CD4-positive, alpha-beta T cell treated with Interferon gamma for 1 hour (primary cell): ENCODE measurements around the gene NADK2.
A peak's percentile ranks its signal among the peaks of the same experiment; 100 is the strongest.

Source experiments
- DNase-seq: peaks from one replicate; pipeline ENCODE4 v3.0.0-alpha.2; 2020

Gene NADK2

GRCh38 chr5:36246036-36246800 is 4.5 kb upstream of the NADK2 start:
- no peak for DNase-seq

DNA sequence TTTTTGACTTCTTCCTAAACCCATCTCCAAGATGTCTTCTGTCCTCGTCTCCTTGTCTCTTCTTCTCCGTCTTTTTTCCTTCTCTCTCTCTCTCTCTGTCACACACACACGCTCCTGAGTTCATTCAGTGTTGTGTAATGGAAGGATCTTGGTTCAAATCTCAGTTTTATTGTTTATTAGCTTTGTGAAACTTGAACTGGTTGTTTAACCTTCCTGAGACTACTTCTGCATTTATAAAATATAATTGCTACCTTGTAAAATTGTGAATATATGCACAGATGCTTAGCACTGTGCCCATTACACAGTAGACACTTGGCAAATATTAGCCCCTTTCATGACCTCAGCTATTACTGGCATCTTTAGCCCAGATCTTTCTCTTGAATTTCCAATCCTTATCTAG is 2.4 kb upstream of the NADK2 start:
- no peak for DNase-seq

DNA sequence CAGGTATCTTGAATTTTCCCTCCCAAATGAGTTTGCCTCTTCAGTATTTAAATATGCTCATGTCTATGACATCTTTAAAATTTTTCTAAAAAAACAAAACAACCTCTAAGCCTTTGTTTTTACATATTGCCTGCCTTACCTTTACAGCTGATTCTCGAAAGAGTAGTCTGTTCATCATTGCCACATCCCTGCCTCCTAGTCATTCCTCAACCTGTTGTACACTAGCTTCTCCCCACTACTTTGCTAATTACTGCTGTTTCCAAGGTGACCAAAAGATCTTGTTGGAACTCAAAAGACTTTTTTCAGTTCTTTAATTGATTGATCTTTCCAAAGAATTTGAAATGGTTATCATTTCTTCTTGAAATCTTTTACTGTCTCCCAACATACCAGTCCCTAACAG is 1.9 kb upstream of the NADK2 start:
- DNase-seq: no peak

DNA sequence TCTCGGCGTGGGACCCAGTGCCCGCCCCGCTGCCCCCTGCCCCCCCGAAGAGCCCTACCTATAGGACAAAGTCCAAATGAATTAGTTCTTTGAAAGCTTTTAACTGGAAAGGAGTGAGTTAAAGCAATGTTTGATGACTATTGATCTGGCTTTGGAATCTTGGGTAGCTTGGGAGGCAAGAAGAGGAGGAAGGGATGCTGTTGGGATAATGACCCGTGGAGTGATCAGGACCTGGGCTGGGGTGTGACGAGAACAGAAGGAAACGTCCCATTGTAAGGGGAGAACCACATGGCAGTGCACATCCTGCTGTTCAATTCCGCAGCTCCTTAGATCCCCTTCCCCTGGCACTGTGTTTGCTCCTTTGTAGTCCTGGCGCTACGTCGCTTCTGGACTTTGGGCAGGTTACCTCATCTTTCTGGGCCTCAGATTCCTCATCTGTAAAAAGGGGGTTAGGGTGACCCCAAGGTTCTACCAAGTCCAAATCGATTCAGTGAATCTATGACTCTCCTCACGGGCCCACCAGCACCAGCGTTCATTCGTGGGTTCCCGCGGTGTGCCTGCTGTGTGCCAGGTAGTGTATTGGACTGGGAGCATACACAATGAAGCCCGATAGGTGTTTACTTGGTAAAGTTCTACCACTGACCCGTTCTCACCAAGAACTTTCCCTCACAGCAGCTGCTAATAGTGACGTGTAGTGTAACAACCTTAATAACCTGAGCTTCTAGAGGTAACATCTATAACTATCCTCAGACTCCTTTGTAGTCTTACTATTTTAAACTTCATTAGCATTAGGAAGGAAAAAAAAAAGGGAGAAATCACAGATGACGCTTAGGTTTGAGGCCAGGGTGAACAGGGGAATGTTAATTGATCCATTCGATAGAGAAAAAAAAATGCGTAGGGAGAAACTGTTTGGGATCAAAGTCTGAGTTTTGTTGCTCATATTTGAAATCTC is 1.1 kb upstream of the NADK2 start:
- DNase-seq: no peak

- DNase-seq: peak; percentile 8
Observed at GRCh38 chr5:36240779-36241630, 720 bp downstream of the NADK2 start.

- no peak for DNase-seq
Observed at GRCh38 chr5:36239370-36240293, 2.1 kb downstream of the NADK2 start.

GRCh38 chr5:36238502-36239295 is 3.0 kb downstream of the NADK2 start:
- no peak for DNase-seq

DNA sequence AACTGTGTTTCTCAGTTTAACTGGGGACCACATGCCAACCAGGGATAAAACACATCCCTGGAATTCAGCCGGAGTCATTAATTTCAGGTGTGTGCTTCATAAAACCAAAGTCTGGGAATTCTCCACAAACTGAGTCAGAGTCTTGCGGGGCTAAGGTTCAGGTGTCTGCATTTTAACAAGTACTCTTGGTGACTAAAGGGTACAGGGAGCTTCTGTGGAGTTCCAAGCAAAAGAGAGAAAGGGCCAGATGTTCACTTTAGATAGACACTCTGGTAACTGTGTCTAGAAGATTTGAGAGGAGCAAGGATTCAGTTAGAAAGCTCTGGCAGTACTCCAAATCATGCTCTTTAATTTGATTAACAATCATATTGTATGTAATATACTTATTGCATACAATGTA is 4.0 kb downstream of the NADK2 start:
- DNase-seq: no peak

DNA sequence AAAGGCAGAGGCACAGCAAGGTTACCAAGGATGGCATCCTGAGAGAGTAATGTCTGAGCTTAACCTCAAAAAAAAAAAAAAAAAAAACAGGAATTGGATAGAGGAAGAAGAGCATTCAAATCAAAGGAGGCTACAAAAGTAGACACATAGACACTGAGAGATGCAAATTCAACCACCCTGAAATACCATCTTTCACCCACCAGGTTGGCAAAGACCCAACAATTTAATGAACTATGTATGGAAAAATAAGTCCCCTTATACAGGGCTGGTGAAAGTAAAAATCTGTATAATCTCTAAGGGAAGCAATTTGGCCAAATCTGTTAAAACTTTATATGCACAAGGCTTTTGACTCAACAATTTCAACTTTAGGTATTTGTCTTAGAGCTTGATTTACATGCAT is 4.9 kb downstream of the NADK2 start:
- no peak for DNase-seq

DNA sequence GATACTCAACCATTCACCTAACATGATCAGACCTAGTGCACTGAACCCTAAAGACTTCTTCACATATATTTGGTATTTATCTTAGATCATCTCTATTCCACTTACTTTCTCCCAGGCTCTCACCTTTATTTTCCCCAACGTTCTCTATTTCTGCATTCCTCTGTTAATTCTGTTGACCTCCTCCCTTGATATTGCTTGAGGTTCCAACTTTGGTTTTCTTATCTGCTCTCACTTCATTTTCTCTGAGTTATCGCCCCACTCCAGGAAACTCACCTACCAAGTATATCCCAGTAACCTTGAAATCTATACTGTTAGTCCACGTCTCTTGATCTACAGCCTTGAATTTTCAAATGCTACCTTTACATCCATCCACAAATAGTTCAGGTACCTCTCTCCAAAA is 9.2 kb downstream of the NADK2 start:
- DNase-seq: no peak

DNA sequence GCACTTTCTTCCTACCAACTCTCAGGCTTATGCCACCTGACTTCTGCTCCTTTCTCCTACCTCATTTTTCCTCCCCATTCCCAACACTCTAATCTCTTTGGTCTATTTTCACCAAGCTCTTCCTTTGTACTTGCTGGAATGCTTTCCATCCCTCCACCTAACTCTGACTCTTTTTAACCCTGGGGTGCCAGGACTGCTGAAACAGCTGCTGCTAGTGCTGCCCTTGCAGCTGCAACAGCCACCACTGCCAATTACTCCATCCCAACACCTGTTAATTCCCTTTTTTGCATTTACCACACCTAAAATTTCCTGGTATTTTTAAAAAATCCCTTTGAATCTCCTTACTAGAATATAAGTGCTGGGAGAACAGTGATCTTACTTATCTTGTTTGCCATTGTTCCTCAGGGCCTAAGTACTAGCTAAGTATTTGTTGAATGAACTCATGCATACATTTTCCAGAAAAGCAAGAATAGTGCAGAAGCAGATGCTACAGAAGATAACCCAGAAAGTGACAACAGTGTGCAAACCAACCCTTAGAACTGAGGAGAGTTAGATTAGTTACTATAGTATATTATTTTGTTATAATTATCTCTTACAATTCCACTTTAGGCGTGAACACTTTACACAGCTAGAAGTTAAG is 11.5 kb downstream of the NADK2 start:
- DNase-seq: no peak

DNA sequence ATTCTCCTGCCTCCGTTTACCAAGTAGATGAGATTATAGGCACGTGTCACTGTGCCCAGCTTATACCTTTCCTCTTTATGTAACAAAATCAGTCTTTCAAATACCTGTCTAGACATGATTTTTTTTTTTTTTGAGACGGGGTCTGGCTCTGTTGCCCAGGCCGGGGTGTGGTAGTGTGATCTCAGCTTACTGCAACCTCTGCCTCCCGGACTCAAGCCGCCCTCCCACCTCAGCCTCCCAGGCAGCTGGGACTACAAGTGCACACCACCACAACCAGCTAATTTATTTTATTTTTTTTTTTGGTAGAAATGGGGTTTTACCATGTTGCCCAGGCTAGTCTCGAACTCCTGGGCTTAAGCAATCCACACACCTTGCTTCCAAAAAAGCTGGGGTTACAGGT is 13.2 kb downstream of the NADK2 start:
- DNase-seq: no peak

DNA sequence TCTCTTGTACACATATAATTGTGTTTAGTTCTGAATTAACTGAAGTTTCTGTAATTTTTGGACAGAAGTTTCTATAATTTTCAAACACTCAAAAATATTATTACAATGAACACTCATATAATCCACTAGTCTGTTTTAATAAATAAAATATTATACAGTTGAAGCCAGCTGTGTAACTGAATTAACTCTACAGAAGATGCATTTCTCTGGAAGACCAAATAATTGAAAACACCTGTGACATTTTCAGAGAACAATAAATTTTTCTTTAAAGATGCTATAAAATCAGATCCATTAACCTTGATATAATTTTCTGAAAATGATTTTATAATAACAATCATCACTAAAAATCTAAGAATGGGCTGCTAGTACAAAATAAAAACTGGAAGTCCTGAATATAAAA is 14.7 kb downstream of the NADK2 start:
- DNase-seq: no peak

GRCh38 chr5:36222620-36223019 is 19.1 kb downstream of the NADK2 start:
- DNase-seq: no peak

DNA sequence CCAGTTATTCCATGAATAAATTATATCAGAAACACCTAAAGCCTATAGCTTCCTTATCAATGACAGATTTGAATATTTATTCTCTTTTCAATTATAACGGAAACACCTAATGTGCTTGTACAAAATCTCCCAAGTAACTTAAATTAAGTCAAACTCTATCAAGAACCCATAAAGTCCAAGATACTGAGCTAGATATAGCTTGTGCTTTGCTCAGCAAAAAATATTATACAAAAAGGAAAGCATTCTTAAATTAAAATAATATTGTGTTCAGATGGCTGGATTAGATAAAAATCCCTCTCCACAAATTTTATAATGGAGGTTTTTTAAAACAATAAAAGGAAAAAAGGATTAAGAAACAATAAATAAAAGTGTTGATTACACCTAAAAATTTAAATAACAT is 23.7 kb downstream of the NADK2 start:
- no peak for DNase-seq

- no peak for DNase-seq
Observed at GRCh38 chr5:36217567-36217966, 24.2 kb downstream of the NADK2 start.

DNA sequence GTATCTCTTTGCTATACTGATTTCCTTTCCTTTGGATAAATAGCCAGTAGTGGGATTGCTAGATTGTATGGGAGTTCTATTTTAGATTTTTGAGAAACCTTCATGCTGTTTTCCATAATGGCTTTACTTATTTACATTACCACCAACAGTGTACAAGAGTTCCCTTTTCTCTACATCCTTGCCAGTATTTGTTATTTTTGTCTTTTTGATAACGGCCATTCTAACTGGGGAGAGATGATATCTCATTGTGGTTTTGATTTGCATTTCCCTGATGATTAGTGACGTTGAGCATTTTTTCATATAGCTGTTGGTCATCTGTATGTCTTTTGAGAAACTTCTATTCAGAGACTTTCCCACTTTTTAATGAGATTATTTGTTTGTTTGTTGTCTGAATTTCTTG is 25.8 kb downstream of the NADK2 start:
- DNase-seq: no peak

- no peak for DNase-seq
Observed at GRCh38 chr5:36214436-36214835, 27.3 kb downstream of the NADK2 start.

- no peak for DNase-seq
Observed at GRCh38 chr5:36209664-36210063, 32.1 kb downstream of the NADK2 start.

GRCh38 chr5:36208786-36209185 is 32.9 kb downstream of the NADK2 start:
- no peak for DNase-seq

DNA sequence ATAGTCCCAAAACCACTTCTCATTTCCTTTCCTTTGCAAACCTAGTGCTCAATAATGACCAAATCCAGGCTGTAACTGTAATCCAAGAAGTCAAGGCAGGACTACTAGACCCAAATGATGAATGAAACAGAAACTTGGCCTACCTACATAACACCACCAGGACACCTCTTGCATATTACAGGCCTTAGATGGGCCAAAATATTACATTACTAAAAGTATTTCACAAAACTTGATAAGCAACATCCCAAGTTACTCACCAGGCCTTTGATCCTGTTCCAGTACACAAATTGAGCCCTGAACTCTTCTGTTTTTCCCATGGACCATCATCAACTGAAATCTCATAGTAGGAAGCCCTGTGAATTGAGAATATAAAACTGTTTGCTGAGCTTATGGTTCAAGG is 34.8 kb downstream of the NADK2 start:
- no peak for DNase-seq
